ENCODE results near the gene E2F8.

Gene E2F8

GRCh38 chr11:19201737-19202605 is 38.8 kb downstream of the E2F8 start, which contains the start of gene CSRP3:
TSS of gene CSRP3 (minus strand) at chr11:19201983. CDS start at chr11:19192448, 9,535 bp downstream.
- Histone ChIP-seq H3K9me3 (ENCODE audit: insufficient read depth, low read length) (no peaks in the 10 kb centered on the region), H3K27me3 (ENCODE audit: low read length) (no peaks in the 10 kb centered on the region), H2AFZ (ENCODE audit: low read depth, low read length, severe bottlenecking) (no peak within 1 kb of the TSS), H3K27ac (ENCODE audit: low read depth, low read length) (no peak within 1 kb of the TSS), H3K36me3 (ENCODE audit: low read length) (no peaks in the 10 kb centered on the region), H3K9me2 (replicated peaks; ENCODE audit: insufficient read depth, low read length) (no peaks in the 10 kb centered on the region), H3K4me2 (ENCODE audit: low read depth, low read length, poor library complexity, severe bottlenecking) (no peak within 1 kb of the TSS), H3K9ac (ENCODE audit: low read length) (no peak within 1 kb of the TSS), H3F3A (ENCODE audit: insufficient read depth) (no peaks in the 10 kb centered on the region), H3K79me2 (ENCODE audit: insufficient read depth, low read length) (no peaks in the 10 kb centered on the region), H3K4me3 (ENCODE audit: insufficient read depth, low read length, poor library complexity, severe bottlenecking) (no peak within 1 kb of the TSS), H4K20me1 (ENCODE audit: low read depth, low read length) (no peaks in the 10 kb centered on the region)
- TF ChIP-seq EZH2phosphoT487 (conservative IDR thresholded peaks at IDR 0.05; ENCODE audit: low read length) (no peak), CTCF (IDR thresholded peaks at IDR 0.05; ENCODE audit: insufficient read depth, low read length, poor library complexity, severe bottlenecking) (no peak)

- Histone ChIP-seq H4K20me1 (ENCODE audit: low read depth, low read length) (no peaks in the 10 kb centered on the region), H3K9ac (ENCODE audit: low read length) (no peak overlapping the region), H3K79me2 (ENCODE audit: insufficient read depth, low read length) (no peaks in the 10 kb centered on the region), H3K9me3 (ENCODE audit: insufficient read depth, low read length) (no peaks in the 10 kb centered on the region), H2AFZ (ENCODE audit: low read depth, low read length, severe bottlenecking) (no peak overlapping the region), H3K4me2 (ENCODE audit: low read depth, low read length, poor library complexity, severe bottlenecking) (no peak overlapping the region), H3F3A (ENCODE audit: insufficient read depth) (no peaks in the 10 kb centered on the region), H3K9me2 (replicated peaks; ENCODE audit: insufficient read depth, low read length) (no peaks in the 10 kb centered on the region), H3K27me3 (ENCODE audit: low read length) (no peaks in the 10 kb centered on the region), H3K4me3 (ENCODE audit: insufficient read depth, low read length, poor library complexity, severe bottlenecking) (no peak overlapping the region), H3K36me3 (ENCODE audit: low read length) (no peaks in the 10 kb centered on the region), H3K27ac (ENCODE audit: low read depth, low read length) (no peak overlapping the region)
- TF ChIP-seq EZH2phosphoT487 (conservative IDR thresholded peaks at IDR 0.05; ENCODE audit: low read length) (no peak), CTCF (IDR thresholded peaks at IDR 0.05; ENCODE audit: insufficient read depth, low read length, poor library complexity, severe bottlenecking) (no peak)
Measured at GRCh38 chr11:19200410-19201201, 40.1 kb downstream of the E2F8 start.

GRCh38 chr11:19199771-19200170 is 41.0 kb downstream of the E2F8 start:
- Histone ChIP-seq H3K27ac (ENCODE audit: low read depth, low read length) (no peak overlapping the region), H3K27me3 (ENCODE audit: low read length) (no peaks in the 10 kb centered on the region), H2AFZ (ENCODE audit: low read depth, low read length, severe bottlenecking) (no peak overlapping the region), H3K36me3 (ENCODE audit: low read length) (no peaks in the 10 kb centered on the region), H3K9ac (ENCODE audit: low read length) (no peak overlapping the region), H3F3A (ENCODE audit: insufficient read depth) (no peaks in the 10 kb centered on the region), H3K79me2 (ENCODE audit: insufficient read depth, low read length) (no peaks in the 10 kb centered on the region), H3K9me2 (replicated peaks; ENCODE audit: insufficient read depth, low read length) (no peaks in the 10 kb centered on the region), H4K20me1 (ENCODE audit: low read depth, low read length) (no peaks in the 10 kb centered on the region), H3K9me3 (ENCODE audit: insufficient read depth, low read length) (no peaks in the 10 kb centered on the region), H3K4me3 (ENCODE audit: insufficient read depth, low read length, poor library complexity, severe bottlenecking) (no peak overlapping the region), H3K4me2 (ENCODE audit: low read depth, low read length, poor library complexity, severe bottlenecking) (no peak overlapping the region)
- no peak for TF ChIP-seq CTCF (IDR thresholded peaks at IDR 0.05; ENCODE audit: insufficient read depth, low read length, poor library complexity, severe bottlenecking)
- no peak for TF ChIP-seq EZH2phosphoT487 (conservative IDR thresholded peaks at IDR 0.05; ENCODE audit: low read length)

All from SU-DHL-6 (cell line).